B cell (primary cell): Measurements from ENCODE around the gene KCNQ1OT1.

Experiments used
- EZH2 ChIP-seq: IDR thresholded peaks from 2 replicates; pipeline ENCODE4 v1.6.1; 2012; ENCODE audit warnings: borderline replicate concordance, low read depth, mild to moderate bottlenecking, moderate library complexity, low read length; ENCODE audit not compliant: insufficient read depth, poor library complexity, severe bottlenecking
- TF ChIP-seq, protein P1 (sequence below): fragments of 200-600 bp; IDR thresholded peaks from one replicate; pipeline ENCODE4 v1.8.0; 2022; ENCODE audit warnings: antibody characterized with exemption, mild to moderate bottlenecking

DNA sequence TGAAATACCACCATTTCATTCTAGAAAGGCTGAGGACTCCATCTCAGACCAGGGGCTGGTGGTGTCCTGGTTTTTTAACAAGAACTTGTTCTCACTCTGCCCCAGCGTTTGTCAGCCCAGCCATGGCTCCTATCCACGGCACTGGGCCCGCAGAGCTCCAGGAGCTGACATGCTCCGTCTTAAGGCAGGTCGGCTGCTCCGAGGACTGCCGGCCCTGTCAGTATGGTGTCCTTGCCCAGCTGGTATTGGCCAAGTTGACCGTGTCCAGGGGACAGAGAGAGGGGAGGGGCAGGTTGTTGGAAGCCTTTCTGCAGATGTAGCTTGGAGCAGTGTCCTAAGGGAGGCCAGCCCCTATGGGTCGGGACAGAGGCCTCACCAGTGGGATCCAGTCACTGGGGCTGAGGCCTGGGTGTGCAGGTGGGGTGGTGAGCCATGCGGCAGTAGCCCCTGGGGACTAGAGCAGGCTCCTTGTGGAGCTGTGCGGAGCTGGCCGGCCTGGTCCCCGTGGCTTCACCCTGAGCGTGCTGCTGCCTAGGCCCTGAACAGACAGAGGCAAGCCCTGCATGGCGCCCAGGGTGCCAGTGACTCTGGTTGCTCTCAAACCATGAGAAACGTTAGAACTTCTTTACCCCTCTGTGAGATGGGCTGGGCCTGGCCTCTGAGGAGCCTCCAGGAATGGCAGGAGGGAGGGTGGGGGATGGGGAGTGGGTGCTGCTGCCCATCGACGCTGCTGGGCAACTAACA is 39.9 kb upstream of the KCNQ1OT1 start:
- TF ChIP-seq, protein P1, sequence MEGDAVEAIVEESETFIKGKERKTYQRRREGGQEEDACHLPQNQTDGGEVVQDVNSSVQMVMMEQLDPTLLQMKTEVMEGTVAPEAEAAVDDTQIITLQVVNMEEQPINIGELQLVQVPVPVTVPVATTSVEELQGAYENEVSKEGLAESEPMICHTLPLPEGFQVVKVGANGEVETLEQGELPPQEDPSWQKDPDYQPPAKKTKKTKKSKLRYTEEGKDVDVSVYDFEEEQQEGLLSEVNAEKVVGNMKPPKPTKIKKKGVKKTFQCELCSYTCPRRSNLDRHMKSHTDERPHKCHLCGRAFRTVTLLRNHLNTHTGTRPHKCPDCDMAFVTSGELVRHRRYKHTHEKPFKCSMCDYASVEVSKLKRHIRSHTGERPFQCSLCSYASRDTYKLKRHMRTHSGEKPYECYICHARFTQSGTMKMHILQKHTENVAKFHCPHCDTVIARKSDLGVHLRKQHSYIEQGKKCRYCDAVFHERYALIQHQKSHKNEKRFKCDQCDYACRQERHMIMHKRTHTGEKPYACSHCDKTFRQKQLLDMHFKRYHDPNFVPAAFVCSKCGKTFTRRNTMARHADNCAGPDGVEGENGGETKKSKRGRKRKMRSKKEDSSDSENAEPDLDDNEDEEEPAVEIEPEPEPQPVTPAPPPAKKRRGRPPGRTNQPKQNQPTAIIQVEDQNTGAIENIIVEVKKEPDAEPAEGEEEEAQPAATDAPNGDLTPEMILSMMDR, result no peak
- no peak for TF ChIP-seq EZH2
